Thyroid gland (tissue), 4 donors: ENCODE results near the gene ZNF775.

ENCODE experiments used
- CTCF ChIP-seq, 6 experiments: fragments of 200-600 bp in 3 of 6; fragments of 450-650 bp in 3 of 6; sonication (generic) in 3 of 6; IDR thresholded peaks; one replicate each; pipeline ENCODE4 v1.5.1; 2016 to 2019; ENCODE audit warnings: antibody characterized with exemption in 6 of 6, mild to moderate bottlenecking in 2 of 6, inconsistent platforms in 1 of 6, moderate library complexity in 1 of 6
- POLR2A ChIP-seq, 2 donors: fragments of 450-650 bp; IDR thresholded peaks; one replicate each; pipeline ENCODE4 v1.6.1; 2017; ENCODE audit warnings: antibody characterized with exemption in 2 of 2, mild to moderate bottlenecking in 2 of 2, moderate library complexity in 1 of 2

GRCh38 chr7:150379441-150380379 is 580 bp downstream of the ZNF775 start:
- no peak for TF ChIP-seq CTCF (IDR thresholded peaks at IDR 0.05)
- TF ChIP-seq POLR2A (IDR thresholded peaks at IDR 0.05) = no peak
